SIG-M5 treated with dmso at 0.1 percent for 504 hours (cell line): ENCODE measurements around the gene HSPA9.

Experiments
- DNase-seq: peaks from one replicate; lab custom pipeline; 2025; ENCODE audit not compliant: unreplicated experiment; lab: John Stamatoyannopoulos, UW

The HSPA9 gene

GRCh38 chr5:138596105-138596881 lies 21.1 kb upstream of the HSPA9 start:
- DNase-seq, result no peak

- no peak for DNase-seq
Measured at GRCh38 chr5:138595180-138595795, 20.1 kb upstream of the HSPA9 start.

DNA sequence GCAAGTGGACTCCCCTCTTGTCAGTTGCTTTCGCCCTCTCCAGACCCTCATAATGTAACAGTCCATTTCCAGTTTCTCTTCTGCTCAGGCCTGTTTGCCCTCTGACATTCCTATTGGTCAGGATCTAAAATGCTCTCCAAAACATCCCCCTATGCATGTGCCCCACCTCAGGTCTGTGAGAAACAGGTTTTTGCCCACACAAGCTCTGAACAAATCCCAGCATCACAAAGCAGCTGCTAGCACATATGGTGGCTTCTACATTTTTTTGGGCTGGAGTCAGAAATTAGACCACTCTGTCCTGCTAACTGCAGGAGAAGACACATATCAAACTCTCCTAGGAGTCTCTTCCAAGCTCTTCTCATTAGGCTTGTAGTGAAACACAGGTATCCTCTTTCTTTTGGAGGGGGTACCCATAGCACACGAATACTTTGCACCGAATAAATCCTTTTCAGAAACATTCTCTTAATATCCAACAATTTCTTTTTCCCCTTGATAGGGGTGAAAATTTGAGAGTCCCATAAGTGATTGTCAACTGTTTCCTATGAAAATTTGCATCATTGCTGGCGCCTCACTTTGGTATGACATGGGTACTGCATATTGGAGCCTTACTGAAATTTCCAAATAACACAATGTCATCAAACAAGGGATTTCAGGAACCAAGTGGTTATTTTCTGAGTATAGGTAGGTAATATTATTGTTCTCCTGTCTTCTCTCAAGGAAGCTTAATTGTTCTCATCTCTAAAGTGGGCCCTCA lies 19.3 kb upstream of the HSPA9 start:
- DNase-seq, result no peak

GRCh38 chr5:138588013-138588788 lies 13.0 kb upstream of the HSPA9 start:
- DNase-seq, result no peak

DNA sequence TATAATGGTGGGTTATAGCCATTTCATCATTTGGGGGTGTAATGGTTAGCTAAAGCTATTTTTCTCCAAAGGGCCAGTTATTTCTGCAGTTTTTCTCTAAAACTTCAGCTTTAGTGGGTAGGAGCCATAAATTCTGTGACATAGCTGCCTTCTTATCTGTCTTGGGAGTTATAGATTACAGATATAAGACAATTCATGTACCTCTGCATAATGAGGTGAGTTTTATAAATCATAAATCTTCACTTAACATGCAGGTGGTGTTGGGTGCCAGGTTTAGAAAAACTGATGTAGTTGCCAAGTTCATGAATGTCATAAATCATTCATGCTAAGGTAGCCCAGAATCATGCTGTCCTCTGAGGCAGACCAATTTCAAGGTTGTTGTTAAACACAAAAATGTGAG lies 10.0 kb upstream of the HSPA9 start:
- no peak for DNase-seq

DNA sequence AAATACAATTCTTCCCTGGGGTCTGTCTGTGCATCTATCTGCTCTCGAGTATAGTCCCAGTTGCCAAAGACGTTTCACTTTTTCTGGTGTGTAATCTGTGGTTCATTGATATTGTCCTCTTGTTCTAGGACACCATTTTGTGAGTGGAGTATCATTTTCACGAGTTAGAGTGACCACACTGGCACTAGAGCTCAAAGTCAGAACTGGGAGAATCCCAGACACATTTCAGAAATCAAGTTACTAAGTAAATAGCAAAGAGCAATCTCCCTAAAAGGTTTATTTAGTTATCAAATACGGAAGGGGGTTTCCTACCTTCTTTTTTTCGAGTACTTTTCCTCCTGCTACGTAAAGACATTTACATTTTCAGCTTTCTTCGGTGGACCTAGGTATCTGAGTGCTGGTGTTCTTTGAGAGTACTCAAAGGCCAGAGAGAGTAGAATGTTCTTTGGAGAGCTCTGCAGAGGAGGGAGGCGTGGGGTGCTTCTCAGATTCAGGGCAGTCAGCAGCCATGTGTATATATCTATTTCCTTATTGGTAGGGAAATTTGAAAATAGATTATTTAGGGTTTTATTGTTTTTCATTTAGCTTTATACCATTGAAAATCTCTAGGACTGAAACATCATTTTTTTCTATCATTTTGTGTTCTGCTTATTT lies 8.9 kb upstream of the HSPA9 start:
- DNase-seq, result no peak

- no peak for DNase-seq
Measured at GRCh38 chr5:138582959-138583358, 7.8 kb upstream of the HSPA9 start.

DNA sequence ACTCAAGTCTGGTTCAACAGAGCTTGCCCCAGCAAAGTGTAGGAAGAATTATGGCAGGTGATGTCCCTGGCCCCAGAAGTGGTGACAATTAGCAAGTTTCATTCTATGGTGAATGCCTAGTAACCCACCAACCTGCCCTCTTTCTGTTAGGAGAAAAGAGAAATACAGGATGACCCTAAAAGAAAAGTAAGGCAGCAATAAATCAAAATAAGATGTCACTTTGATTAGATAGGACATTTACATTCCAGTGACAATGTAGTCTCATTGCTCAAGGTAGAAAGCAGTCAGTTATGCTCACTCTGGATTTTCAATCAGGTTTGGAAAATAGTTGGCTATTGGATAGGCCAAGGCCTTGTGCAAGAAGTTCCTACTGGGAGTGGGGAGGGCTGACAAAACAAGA lies 5.6 kb upstream of the HSPA9 start:
- no peak for DNase-seq

DNA sequence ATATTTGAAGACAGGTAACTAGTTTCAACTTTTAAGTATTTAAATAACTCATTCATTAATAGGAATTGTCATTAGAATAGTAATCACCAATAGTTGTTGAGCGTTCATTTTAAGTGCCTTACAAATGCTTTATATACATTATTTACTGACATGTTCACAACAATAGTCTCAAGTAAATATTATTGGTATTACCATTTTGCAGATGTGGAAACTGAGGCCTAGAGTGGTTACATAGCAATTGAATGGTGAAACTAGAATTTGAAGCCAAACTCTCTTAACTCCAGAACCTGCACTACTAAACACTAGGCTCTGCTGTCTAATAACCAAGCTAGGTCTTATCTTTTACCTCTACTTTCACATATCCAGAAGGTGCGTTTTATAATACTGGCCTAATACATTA lies 4.8 kb upstream of the HSPA9 start:
- DNase-seq, result no peak

DNA sequence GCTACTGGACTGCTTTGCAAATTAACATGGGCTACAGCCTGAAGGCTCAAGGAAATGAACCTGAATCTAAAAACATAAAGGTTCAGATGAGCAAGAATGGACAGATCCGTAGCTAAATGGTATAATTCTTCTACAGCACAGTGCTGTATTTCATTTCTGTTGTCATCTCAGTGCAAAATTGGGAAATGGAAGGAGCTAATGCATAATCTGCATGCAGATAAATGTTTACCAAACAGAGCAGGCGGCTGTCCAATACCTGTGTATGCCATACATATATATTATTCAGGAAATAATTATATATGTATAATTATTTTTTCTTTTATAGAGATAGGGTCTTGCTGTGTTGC lies 4.3 kb upstream of the HSPA9 start:
- DNase-seq, result no peak

DNA sequence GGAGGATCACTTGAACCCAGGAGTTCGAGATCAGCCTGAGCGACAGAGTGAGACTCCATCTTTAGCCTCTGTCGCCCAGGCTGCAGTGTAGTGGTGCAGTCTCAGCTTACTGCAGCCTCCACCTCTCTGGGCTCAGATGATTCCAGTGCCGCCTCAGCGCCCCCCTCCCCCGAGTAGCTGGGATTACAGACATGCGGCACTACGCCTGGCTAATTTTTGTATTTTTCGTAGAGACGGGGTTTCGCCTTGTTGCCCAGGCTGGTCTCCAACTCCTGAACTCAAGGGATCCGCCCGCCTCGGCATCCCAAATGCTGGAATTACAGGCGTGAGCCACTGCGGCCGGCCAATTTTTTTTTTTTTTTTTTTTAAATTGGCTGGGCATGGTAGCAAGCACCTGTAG lies 2.3 kb upstream of the HSPA9 start:
- DNase-seq, result no peak

GRCh38 chr5:138574744-138575193 lies 432 bp downstream of the HSPA9 start:
- no peak for DNase-seq

DNA sequence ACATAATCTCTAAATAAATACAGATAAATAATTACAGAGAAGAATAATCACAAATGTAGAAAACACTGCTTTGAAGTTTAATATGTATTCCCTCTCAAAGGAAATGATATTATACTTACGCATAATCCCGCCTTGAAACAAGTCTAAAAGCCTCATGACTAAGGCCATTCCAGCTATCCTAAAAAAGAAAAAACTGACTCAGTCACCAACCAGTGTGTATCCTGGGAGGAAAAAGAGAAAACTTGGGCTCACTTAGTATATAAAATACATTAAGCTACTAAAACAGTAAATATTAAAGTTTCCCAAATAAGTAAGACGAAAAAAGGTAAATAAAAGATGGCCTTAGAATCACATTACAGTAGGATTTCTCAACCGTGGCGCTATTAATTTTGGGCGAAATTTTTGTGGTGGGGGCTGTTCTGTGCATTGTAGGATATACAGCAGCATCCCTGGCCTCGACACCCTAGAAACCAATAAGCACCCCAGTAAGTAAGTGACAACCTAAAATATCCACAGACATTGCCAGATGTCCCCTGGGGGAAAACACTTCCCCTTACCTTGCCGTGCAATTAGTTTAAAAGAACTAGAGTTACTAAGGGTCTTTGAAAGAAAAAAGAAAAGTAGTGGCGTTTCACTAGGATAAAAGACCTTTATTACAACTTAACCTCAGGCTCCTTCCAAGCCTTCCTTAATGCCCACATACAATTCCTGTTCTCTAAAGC lies 1.1 kb downstream of the HSPA9 start:
- DNase-seq, result no peak

DNA sequence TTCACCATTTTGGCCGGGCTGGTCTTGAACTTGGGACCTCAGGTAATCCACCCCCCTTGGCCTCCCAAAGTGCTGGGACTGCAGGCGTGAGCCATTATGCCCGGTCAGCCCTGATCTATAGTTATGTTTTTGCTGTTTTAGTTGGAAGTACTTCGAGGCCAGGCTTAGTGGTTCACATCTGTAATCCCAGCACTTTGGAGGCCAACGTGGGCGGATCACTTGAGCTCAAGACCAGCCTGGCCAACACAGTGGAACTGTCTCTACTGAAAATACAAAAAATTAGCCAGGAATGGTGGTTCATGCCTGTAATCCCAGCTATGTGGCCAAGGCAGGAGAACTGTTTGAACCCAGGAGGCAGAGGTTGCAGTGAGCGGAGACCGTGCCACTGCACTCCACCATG lies 2.0 kb downstream of the HSPA9 start:
- DNase-seq, result no peak

DNA sequence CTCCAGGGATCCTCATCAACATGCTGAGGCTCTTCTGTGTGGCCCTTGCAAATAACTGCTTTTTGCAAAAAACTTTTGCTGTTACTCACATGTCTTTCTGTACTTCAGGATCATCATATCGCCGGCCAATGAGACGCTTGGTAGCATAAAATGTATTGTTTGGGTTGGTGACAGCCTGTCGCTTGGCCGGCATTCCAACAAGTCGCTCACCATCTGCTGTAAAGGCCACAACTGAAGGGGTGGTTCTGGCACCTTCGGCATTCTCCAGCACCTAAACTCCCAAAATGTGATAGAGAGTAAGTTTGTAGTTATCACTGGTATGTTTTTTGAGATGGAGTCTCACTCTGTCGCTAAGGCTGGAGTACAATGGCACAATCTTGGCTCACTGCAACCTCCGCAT lies 4.3 kb downstream of the HSPA9 start:
- no peak for DNase-seq

DNA sequence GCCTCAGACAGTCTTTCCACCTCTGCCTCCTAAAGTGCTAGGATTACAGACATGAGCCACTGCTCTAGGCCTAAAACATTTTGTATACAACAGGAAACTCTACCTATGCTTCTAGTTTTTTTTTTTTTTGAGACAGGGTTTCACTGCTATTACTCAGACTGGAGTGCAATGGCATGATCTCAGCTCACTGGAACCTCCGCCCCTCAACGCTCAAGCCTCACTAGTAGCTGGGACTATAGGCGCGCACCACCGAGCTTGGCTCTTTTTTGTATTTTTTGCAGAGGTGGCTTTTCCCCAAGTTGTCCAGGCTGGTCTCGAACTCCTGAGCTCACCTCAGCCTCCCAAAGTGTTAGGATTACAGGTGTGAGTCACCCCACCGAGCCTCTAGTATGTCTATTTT lies 5.4 kb downstream of the HSPA9 start:
- DNase-seq, result no peak

GRCh38 chr5:138568061-138568824 lies 7.0 kb downstream of the HSPA9 start:
- no peak for DNase-seq

DNA sequence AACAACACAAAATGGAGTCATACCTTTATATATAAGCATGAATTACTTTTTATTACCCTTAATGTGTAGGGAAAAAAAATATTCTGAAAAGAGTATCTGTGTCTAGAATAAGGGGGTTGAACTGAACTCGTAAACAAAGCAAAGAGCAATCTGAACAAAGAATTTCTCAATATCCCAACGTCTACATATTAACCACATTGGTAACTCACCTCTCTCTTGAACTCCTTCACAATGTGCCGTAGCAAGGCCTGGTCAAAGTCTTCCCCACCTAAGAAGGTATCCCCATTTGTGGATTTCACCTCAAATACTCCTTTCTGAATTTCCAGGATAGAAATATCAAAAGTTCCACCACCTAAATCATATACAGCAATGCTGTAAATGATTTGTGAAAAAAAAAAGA lies 8.4 kb downstream of the HSPA9 start:
- no peak for DNase-seq

DNA sequence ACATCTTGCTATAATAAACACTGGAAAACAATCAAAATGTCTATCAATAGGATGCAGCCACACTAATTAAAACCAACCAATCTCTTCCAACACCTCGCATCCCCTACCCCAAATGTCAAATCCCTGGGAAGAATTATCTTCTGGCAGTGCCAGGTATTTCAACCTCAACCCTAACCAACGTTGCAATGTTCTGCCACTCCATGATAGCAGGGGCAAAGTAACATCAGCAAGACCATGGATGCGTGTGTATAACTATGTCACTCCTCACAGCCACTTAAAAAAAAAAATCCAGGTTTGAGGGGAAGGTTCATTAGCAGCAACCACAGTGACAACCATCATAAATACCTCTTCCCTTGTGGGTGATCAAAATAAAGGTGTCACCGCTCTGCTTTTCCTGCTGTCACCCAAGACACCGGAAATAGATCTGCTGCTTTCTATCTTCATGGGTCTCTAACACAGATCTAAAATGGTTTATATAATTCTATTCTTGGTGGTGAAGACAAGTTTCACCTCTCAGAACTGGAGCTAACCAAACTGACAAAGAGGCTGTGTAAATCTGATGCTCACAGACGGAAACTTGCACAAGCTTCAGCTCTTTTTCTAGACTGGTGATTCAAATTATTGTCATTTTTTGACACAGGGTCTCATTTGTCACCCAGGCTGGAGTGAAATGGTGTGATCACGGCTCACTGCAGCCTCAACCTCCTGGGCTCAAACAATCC lies 9.9 kb downstream of the HSPA9 start:
- DNase-seq, result no peak
